Skin epidermis (tissue), 12 donors: ENCODE results near the gene PLEKHO2.

Source experiments
- H3K27ac ChIP-seq, 21 experiments: fragments of 200-600 bp; sonication (generic) in 11 of 21; one replicate each; pipeline ENCODE4 v1.5.0; 2020; ENCODE audit warnings: mild to moderate bottlenecking in 3 of 21, inconsistent platforms in 2 of 21, moderate library complexity in 2 of 21
- H3K4me3 ChIP-seq, 7 experiments: fragments of 200-600 bp; sonication (generic) in 2 of 7; one replicate each; pipeline ENCODE4 v1.5.0; 2020; ENCODE audit warnings: inconsistent platforms in 2 of 7, mild to moderate bottlenecking in 2 of 7, moderate library complexity in 1 of 7

PLEKHO2 gene

DNA sequence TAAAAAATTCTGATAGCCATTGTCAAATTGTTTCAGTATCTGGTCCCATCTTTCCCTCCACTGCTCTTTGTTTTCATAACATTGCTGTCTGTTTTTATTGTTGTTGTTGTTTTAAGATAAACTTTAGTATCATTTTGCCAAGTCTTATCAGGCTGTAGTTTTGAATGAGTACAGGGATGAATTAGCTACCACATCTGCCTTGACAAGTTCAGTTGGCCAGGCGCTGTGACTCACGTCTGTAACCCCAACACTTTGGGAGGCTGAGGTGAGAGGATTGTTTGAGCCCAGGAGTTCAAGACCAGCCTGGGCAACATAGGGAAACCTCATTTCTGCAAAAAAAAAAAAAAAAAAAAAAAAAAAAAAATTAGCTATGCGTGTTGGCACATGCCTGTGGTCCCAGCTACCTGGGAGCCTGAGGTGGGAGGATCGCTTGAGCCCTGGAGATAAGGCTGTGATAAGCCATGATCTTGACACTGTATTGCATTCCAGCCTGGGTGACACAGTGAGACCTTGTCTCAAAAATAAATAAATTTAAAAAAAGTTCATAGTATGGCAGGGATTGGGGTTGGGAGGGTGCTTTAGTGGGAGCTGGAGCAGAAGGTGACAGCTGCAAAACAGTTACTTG lies 61.7 kb downstream of the PLEKHO2 start:
- Histone ChIP-seq H3K4me3 (no peak overlapping the region), H3K27ac (no peak overlapping the region)

DNA sequence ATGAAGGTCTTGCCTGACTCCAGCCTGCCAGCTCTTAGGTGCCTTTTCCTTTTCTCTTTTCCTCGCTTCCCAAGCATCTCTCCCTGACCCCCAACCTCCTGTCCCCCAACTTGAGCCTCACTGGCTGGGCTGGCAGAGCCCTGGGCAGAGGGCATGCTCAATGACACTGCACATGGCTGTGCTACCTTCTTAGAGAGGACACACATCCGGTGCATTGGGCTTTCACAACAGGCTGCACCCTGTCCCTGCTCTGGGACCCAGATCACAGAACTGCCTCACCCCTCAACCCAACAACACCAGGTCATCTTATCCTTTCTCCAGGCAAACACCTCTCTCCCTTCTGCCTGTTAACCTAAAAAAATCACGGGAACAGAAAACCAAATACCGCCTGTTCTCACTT lies 62.5 kb downstream of the PLEKHO2 start:
- Histone ChIP-seq H3K27ac (no peak overlapping the region), H3K4me3 (no peak overlapping the region)

DNA sequence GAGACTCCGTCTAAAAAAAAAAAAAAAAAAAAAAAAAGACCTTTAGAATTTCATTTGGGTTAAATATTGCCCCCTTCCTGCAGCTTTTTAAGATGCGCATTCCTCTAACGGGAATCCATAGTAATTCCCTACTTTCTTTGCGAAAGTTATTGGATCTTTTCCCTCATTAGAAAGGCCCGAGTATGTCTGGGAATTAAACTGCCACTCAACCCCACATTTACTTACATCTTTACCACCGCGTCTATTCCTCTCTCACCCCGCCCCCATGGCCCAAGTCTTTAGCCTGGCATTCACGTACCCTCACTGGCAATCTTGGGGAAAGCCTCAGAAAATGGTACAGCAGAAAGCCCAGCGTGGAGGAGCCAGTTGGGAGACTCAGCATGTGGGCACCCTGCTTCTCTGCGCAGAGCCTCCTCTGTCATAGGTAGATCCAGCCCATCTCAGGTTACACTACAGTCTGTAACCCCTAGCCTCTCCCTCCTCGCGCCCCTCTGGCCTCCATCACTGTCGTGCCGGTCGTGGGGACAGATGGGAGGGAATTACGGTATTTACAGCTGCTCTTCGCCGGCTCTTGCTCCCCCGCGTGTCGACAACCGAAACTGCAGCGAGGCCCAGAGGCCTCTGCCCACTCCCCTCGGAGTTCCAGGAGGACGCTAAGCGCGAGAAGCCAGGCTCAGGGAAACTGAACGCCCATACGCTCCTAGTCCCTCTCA lies 63.6 kb downstream of the PLEKHO2 start:
- peak overlapping the region in 3 of 21 experiments; percentile 17 to 58 (median 37) for H3K27ac ChIP-seq
- H3K4me3 ChIP-seq = peak overlapping the region in 2 of 7 experiments; percentile 0 to 22

DNA sequence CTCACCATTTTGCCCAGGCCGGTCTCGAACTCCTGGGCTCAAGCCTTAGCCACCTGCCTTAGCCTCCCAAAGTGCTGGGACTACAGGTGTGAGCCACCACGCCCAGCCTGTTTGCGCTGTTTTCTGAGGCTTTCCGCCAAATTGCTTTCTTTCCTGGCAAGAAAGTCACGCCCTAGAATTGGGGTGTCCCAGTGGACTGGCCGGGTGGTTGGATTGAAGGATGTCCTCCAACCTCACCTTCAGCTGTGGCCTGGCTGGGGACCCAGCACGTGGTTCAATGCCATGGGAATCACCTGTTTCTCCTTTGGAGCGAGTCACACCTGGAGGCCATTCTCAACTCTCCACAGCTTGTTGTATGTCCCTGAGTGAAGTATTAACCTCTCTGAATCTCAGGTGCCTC lies 64.2 kb downstream of the PLEKHO2 start:
- H3K27ac ChIP-seq = no peak overlapping the region

DNA sequence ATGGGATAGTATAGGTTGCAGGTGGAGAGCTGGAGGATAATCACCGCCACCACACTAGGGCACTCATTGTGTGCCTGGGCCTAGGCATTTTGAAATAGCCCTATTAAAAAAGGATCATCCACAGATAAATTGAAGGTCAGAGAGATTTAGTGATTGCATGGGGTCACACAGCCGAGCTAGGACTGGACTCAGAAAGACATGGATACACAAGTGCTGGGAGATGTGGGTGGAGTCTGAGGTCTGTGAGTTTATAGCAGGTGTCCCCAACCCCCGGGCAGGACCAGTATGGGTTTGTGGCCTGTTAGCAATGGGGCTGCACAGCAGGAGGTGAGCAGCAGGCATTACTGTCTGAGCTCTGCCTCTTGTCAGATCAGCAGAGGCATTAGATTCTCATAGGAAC lies 64.7 kb downstream of the PLEKHO2 start:
- no peak overlapping the region for H3K27ac ChIP-seq
- no peak overlapping the region for H3K4me3 ChIP-seq

More for the DNA sequence above, 64.2 kb downstream of the PLEKHO2 start:
- H3K4me3 ChIP-seq = peak overlapping the region in 1 of 7 experiments; percentile 0

DNA sequence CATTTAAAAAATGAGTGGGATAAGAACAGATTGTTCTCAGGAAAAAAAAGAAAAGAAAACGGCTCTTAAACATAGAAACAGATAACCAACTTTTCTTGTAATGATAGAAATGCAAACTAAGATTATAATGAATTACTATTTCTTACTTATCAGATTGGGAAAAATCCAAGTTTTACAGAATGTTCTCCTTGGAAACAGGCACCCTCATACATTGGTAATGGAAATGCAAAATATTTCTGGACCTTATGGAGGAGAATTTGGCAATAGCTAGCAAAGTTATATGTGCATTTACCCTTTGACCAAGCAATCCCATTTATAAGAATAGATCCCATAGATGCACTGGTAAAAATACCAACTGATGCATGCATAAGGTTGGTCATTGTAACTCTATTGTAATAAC lies 66.3 kb downstream of the PLEKHO2 start:
- Histone ChIP-seq H3K4me3 (no peak overlapping the region), H3K27ac (no peak overlapping the region)

DNA sequence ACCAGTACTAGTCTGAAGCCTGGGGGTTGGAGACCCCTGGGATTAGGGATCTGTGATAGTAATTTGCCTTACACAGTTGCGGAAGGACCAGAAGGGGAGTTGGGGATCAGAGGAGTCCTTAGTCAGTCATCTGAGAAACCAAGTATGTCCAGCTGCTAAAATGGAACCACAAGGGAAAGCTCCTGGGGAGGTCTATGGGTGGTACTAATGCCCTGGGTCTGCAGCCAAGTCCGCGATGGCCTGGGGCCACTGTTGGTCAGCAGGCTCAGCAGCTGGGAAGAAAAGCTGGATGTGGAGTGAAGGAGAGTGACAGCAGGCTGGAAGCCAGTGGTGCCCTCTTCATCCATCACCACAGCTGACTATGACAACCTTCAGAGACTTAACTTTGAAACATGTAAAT lies 67.8 kb downstream of the PLEKHO2 start:
- Histone ChIP-seq H3K4me3 (no peak overlapping the region), H3K27ac (no peak overlapping the region)

DNA sequence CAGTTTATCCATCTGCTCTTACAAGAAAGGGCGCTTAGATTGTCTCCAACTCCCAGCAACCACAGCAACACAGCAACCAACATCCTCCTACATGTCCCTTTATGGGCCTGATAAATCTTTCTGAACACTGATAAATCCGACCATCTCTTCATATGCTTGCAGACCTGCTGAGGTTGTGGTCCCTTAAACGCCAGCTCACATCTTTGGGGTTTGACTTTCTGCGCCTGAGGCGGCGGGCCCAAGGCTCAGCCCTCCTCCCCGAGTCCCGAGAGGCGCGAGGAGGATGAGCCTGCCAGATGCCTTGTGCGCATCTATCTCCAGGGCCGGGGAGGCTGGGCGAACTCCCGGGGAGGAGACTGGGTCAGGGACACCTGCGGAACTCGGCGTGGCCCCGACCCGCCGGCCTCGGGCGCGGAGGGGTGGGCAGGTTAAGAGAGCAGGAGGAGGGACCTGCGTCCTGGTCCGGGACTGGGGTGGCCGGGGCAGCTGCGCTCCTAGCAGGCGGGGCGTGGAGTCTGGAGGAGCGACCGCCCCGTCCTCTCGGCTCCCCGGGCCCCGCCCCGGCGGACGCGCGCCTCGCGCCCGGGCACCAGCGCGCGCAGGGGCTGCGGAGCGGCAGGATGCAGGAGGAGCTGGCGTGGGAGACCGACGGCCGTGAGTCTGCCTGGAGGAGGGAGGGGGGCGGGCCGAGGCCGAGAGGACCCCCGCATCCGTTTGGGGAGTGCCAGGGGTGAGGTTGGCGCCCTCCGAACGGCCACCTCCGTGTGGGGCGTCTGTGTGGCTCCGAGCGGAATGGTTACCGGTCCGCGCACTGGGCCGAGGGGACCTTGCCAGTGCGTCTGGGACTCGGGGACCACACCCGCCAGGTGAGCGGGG lies 69.8 kb downstream of the PLEKHO2 start, which contains the start of gene ANKDD1A:
Gene ANKDD1A (plus strand): TSS at position 592 of the 876 bp plus-strand sequence. CDS start 29 bp downstream, at position 621.
- Histone ChIP-seq H3K4me3 (peak within 1 kb of the TSS; percentile 32 to 57 (median 41)), H3K27ac (peak within 1 kb of the TSS in 3 of 21 experiments; percentile 1 to 62 (median 31))

DNA sequence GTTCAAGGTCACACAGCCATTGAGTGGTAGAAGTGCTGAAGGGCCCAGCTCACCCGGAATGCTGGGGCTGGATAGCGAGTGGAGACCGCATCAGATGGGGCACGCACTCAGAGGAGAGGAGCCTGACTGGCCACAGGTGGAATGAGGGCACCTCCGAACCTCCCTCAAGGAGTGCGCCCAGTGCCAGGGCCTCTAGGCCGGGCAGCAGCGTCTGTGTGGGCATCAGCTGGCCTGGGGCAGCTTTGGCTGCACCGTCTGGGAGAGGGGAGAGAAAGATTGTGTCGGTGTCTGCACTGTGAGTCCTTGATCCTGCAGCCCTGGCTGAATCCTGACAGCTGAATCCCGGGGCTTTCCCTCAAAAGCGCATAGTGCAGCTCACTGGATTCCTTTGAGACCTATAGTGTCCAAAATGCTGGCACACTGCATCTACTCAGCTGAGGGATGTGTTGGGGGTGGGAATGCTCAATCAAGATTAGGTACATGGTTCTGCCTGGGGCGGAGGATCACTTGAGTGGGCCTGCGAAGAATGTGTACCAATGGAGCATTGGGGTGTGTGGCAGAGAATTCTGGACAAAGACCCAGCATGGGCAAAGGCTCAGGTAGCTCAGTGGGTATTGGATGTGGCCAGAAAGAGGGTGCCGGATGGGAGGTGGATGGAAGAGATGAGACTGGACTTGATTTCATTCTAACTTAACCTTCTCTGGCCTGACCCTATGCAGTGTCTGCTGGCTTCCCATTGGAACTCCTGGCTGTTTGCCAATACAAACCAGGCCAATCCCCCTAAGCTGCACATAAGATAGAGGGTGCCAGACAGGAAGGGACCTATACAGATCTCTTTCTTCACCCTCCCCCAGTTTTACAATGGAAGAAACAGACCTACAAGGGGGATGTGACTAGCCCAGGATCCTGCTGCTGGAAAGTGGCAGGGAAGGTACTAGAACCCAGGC lies 70.9 kb downstream of the PLEKHO2 start:
- Histone ChIP-seq H3K27ac (no peak overlapping the region), H3K4me3 (peak overlapping the region in 2 of 7 experiments; percentile 51 to 57)

DNA sequence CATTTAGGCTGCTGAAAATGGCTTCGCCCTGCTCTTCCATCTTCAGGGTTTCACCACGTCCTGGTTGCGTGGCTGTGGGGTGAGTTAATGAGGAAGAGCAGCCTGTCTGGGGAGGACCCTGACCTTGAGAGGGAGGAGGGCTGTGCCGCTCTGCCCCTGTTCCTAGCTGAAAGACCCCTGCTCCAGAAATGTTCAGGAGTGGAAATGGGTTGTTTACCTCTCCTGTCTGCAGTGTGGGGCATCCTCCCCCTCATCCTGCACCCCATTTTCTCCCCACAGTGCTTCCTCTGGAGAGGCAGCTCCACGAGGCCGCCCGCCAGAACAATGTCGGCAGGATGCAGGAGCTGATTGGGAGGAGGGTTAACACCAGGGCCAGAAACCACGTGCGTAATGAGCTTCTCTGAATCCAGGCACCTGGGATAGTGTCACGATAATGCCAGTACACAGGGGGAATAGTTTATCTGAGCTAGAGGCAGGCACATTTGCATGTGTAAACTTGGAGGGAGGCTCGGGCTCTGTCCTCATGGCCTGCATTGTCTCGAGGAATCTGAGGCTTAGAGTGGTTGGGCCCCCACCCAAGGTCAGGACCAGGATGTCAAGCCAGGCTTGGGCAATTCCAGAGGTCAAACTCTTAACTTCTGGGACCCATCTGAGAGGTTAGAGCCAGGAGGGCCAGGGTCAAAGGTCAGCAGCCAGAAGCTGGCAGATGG lies 74.0 kb downstream of the PLEKHO2 start:
- no peak overlapping the region for H3K4me3 ChIP-seq
- no peak overlapping the region for H3K27ac ChIP-seq

DNA sequence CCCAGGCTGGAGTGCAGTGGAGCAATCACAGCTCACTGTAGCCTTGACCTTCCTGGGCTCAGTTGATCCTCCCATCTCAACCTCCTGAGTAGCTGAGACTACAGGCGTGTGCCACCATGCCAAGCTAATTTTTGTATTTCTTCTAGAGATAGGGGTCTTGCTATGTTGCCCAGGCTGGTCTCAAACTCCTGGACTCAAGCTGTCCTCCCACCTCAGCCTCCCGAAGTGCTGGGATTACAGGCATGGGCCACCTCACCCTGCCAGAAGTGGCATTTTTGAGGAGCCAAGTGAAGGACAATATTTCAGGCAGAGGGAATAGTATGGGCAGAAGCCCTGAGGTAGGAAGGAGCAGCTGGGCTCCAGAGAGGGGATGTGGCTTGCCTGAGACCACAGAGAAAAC lies 74.7 kb downstream of the PLEKHO2 start:
- H3K4me3 ChIP-seq = no peak overlapping the region
- no peak overlapping the region for H3K27ac ChIP-seq

DNA sequence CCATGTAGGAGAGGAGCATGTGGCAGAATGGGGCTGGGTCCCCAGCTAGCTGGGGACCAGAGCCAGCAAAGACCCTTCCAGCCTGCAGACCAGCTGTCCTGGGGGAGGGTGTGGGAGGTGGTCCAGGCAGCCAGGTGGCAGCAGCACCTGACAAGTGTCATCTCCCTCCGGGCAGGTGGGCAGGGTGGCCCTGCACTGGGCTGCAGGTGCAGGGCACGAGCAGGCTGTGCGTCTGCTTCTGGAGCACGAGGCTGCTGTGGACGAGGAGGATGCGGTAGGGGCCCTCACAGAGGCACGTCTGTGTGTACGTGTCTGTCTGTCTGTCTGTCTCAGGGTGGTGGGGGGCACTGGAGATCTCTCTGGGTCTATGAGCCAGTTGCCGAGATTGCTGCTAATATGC lies 75.5 kb downstream of the PLEKHO2 start:
- Histone ChIP-seq H3K27ac (no peak overlapping the region), H3K4me3 (no peak overlapping the region)
